SJCRH30 (cell line): ENCODE measurements around the gene MRPS23. TPM values are rescaled to one million over a fixed set of nuclear protein-coding genes. Genes with fewer than 3 reads are reported as not detected.
A peak's percentile ranks its signal among the peaks of the same experiment; 100 is the strongest.
"Not testable (repeated sequence)": the region's sequence is repeated elsewhere in the genome, so short reads cannot be mapped to it uniquely, and the experiment has no call there.

Experiments
- DNase-seq, 2 experiments: peaks; one replicate each; pipeline ENCODE4 v3.0.0-alpha.2; 2015 to 2020
- H3K27ac ChIP-seq: fragments of 250-450 bp; sonication (Bioruptor Pico); 2 replicates; pipeline ENCODE4 v1.5.1; 2020; ENCODE audit warnings: mild to moderate bottlenecking, moderate library complexity
- H3K27me3 ChIP-seq: fragments of 250-450 bp; sonication (Bioruptor Pico); 2 replicates; pipeline ENCODE4 v1.5.1; 2020; ENCODE audit warnings: mild to moderate bottlenecking, moderate library complexity
- H3K36me3 ChIP-seq: fragments of 250-450 bp; sonication (Bioruptor Pico); 2 replicates; pipeline ENCODE4 v1.5.1; 2020; ENCODE audit warnings: mild to moderate bottlenecking, moderate library complexity
- H3K4me1 ChIP-seq: fragments of 250-450 bp; sonication (Bioruptor Pico); 2 replicates; pipeline ENCODE4 v1.5.1; 2020; ENCODE audit warnings: mild to moderate bottlenecking, moderate library complexity
- H3K4me3 ChIP-seq: fragments of 250-450 bp; sonication (Bioruptor Pico); 2 replicates; pipeline ENCODE4 v1.5.1; 2020; ENCODE audit warnings: mild to moderate bottlenecking, moderate library complexity
- H3K9me3 ChIP-seq: fragments of 250-450 bp; sonication (Bioruptor Pico); replicated peaks from 2 replicates; pipeline ENCODE4 v1.5.1; 2020; ENCODE audit warnings: mild to moderate bottlenecking, moderate library complexity
- total RNA-seq: library from RNA; depleted of rRNA; stranded (reverse); fragments of >200 nt; shearing (Covaris generic); gene quantifications from 2 replicates; pipeline ENCODE4 v1.2.3, GENCODE V29; 2014

MRPS23 gene
- total RNA-seq, 1 experiment from 2014 or later = 28.4 TPM

- H3K27me3 ChIP-seq, H3K9me3 ChIP-seq, H3K27ac ChIP-seq, H3K4me1 ChIP-seq, DNase-seq, H3K4me3 ChIP-seq: not testable (repeated sequence)
- peaks cover 11% of the 10 kb centered on the region for H3K36me3 ChIP-seq
Observed at GRCh38 chr17:57846056-57846945, 3.5 kb downstream of the MRPS23 start.

- no peak for DNase-seq
- Histone ChIP-seq H3K4me3 (no peak overlapping the region), H3K9me3 (no peaks in the 10 kb centered on the region), H3K27me3 (no peaks in the 10 kb centered on the region), H3K27ac (no peak overlapping the region), H3K36me3 (peaks cover 29% of the 10 kb centered on the region), H3K4me1 (no peaks in the 10 kb centered on the region)
Observed at GRCh38 chr17:57842280-57842679, 7.6 kb downstream of the MRPS23 start.

- DNase-seq = no peak
- H3K4me1 ChIP-seq = no peaks in the 10 kb centered on the region
- peaks cover 18% of the 10 kb centered on the region for H3K36me3 ChIP-seq
- H3K27me3 ChIP-seq = no peaks in the 10 kb centered on the region
- H3K27ac ChIP-seq = no peak overlapping the region
- H3K9me3 ChIP-seq = no peaks in the 10 kb centered on the region
- H3K4me3 ChIP-seq = no peak overlapping the region
Observed at GRCh38 chr17:57839571-57839923, 10.3 kb downstream of the MRPS23 start.

GRCh38 chr17:57838857-57839570 is 10.8 kb downstream of the MRPS23 start:
- Histone ChIP-seq H3K9me3 (no peaks in the 10 kb centered on the region), H3K36me3 (peaks cover 18% of the 10 kb centered on the region), H3K4me3 (no peak overlapping the region), H3K27ac (no peak overlapping the region), H3K27me3 (no peaks in the 10 kb centered on the region), H3K4me1 (no peaks in the 10 kb centered on the region)
- no peak for DNase-seq

GRCh38 chr17:57838453-57838852 is 11.4 kb downstream of the MRPS23 start:
- H3K4me1 ChIP-seq = no peaks in the 10 kb centered on the region
- DNase-seq = no peak
- H3K27ac ChIP-seq = no peak overlapping the region
- peaks cover 18% of the 10 kb centered on the region for H3K36me3 ChIP-seq
- no peaks in the 10 kb centered on the region for H3K27me3 ChIP-seq
- H3K4me3 ChIP-seq = no peak overlapping the region
- H3K9me3 ChIP-seq = no peaks in the 10 kb centered on the region

GRCh38 chr17:57835333-57835900 is 14.4 kb downstream of the MRPS23 start:
- no peak overlapping the region for H3K4me3 ChIP-seq
- H3K9me3 ChIP-seq = no peaks in the 10 kb centered on the region
- no peak overlapping the region for H3K27ac ChIP-seq
- H3K4me1 ChIP-seq = 0 out of 2 replicates have a peak, but pooled peaks cover 5% of the 10 kb centered on the region
- peaks cover 11% of the 10 kb centered on the region for H3K36me3 ChIP-seq
- no peak for DNase-seq
- H3K27me3 ChIP-seq = no peaks in the 10 kb centered on the region

- no peak overlapping the region for H3K27ac ChIP-seq
- DNase-seq = no peak
- H3K4me3 ChIP-seq = no peak overlapping the region
- H3K9me3 ChIP-seq = no peaks in the 10 kb centered on the region
- H3K4me1 ChIP-seq = 0 out of 2 replicates have a peak, but pooled peaks cover 5% of the 10 kb centered on the region
- H3K27me3 ChIP-seq = no peaks in the 10 kb centered on the region
- H3K36me3 ChIP-seq = peaks cover 7% of the 10 kb centered on the region
Observed at GRCh38 chr17:57834146-57834741, 15.6 kb downstream of the MRPS23 start.

GRCh38 chr17:57833179-57833939 is 16.5 kb downstream of the MRPS23 start:
- Histone ChIP-seq H3K4me3 (peak overlapping the region; percentile 40), H3K4me1 (0 out of 2 replicates have a peak, but pooled peaks cover 5% of the 10 kb centered on the region), H3K36me3 (0 out of 2 replicates have a peak, but pooled peaks cover 1% of the 10 kb centered on the region), H3K9me3 (no peaks in the 10 kb centered on the region), H3K27me3 (no peaks in the 10 kb centered on the region), H3K27ac (no peak overlapping the region)
- peak; percentile 60 to 81 for DNase-seq

- peak overlapping the region; percentile 40 for H3K4me3 ChIP-seq
- H3K36me3 ChIP-seq = no peaks in the 10 kb centered on the region
- no peak overlapping the region for H3K27ac ChIP-seq
- no peaks in the 10 kb centered on the region for H3K9me3 ChIP-seq
- H3K27me3 ChIP-seq = no peaks in the 10 kb centered on the region
- 0 out of 2 replicates have a peak, but pooled peaks cover 5% of the 10 kb centered on the region for H3K4me1 ChIP-seq
- DNase-seq = no peak
Observed at GRCh38 chr17:57832314-57833178, 17.3 kb downstream of the MRPS23 start.

- 0 out of 2 replicates have a peak, but pooled peaks cover 5% of the 10 kb centered on the region for H3K4me1 ChIP-seq
- no peaks in the 10 kb centered on the region for H3K27me3 ChIP-seq
- H3K4me3 ChIP-seq = no peak overlapping the region
- no peak overlapping the region for H3K27ac ChIP-seq
- H3K36me3 ChIP-seq = no peaks in the 10 kb centered on the region
- DNase-seq = no peak
- H3K9me3 ChIP-seq = no peaks in the 10 kb centered on the region
Observed at GRCh38 chr17:57830880-57831279, 19.0 kb downstream of the MRPS23 start.

- DNase-seq = no peak
- no peaks in the 10 kb centered on the region for H3K4me1 ChIP-seq
- no peaks in the 10 kb centered on the region for H3K36me3 ChIP-seq
- no peaks in the 10 kb centered on the region for H3K9me3 ChIP-seq
- no peak overlapping the region for H3K4me3 ChIP-seq
- H3K27me3 ChIP-seq = no peaks in the 10 kb centered on the region
- no peak overlapping the region for H3K27ac ChIP-seq
Observed at GRCh38 chr17:57823469-57824401, 26.1 kb downstream of the MRPS23 start.

- H3K36me3 ChIP-seq = no peaks in the 10 kb centered on the region
Observed at GRCh38 chr17:57819867-57820266, 30.0 kb downstream of the MRPS23 start.

More at GRCh38 chr17:57819867-57820266, 30.0 kb downstream of the MRPS23 start:
- Histone ChIP-seq H3K9me3 (no peaks in the 10 kb centered on the region), H3K4me1 (no peaks in the 10 kb centered on the region), H3K4me3 (no peak overlapping the region), H3K27me3 (no peaks in the 10 kb centered on the region), H3K27ac (no peak overlapping the region)
- DNase-seq = no peak
